HG03139 (cell line): ENCODE data around the gene HADHB.
"Not testable (repeated sequence)": the region's sequence is repeated elsewhere in the genome, so short reads cannot be mapped to it uniquely, and the experiment has no call there.

Source experiments
- ATAC-seq: cut with Tn5 transposase; IDR thresholded peaks from one replicate; pipeline ENCODE4 v1.9.1; 2021; ENCODE audit not compliant: unreplicated experiment

HADHB gene

DNA sequence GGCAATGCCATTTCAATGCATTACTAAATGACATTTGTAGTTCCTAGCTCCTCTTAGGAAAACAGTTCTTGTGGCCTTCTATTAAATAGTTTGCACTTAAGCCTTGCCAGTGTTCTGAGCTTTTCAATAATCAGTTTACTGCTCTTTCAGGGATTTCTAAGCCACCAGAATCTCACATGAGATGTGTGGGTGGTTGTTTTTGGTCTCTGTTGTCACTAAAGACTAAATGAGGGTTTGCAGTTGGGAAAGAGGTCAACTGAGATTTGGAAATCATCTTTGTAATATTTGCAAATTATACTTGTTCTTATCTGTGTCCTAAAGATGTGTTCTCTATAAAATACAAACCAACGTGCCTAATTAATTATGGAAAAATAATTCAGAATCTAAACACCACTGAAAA, 45.3 kb downstream of the HADHB start:
- ATAC-seq: no peak

GRCh38 chr2:26292646-26293045, 47.9 kb downstream of the HADHB start:
- ATAC-seq: no peak

DNA sequence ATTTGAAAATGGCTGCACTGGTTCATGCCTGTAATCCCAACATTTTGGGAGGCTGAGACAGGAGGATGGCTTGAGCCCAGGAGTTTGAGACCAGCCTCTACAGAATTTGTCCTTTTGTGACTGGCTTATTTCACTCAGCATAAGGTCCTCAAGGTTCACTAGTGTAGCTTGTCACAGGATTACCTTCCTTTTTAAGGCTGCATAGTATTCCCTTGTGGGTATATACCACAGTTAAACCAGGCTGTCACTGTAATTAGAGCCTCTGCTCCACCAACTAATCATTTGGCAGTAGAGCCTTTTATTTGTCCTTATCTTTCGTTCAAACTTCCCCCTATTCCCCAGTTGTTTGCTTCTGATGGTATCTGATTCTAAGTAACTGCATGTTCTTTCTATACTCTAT, 50.8 kb downstream of the HADHB start:
- no peak for ATAC-seq

DNA sequence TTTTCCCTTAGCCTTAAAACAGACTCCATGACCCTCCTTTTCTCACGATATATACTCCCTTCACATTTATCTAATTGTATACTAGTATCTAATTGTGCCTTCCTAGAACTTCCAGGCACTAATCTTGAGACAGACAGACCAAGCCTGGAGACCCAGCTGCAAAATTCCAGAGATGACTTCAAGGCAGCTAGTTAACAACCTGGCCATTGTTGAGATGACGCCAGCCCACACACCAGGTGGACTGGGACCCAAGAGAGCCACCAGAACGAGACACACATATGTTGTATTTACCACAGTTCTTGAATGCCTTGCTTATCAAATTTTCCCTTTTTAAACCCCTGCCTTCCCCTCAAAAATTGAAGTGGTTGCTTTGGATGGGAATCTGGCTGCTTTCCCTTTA, 52.3 kb downstream of the HADHB start:
- ATAC-seq: no peak

GRCh38 chr2:26298286-26298637, 53.5 kb downstream of the HADHB start:
- no peak for ATAC-seq

DNA sequence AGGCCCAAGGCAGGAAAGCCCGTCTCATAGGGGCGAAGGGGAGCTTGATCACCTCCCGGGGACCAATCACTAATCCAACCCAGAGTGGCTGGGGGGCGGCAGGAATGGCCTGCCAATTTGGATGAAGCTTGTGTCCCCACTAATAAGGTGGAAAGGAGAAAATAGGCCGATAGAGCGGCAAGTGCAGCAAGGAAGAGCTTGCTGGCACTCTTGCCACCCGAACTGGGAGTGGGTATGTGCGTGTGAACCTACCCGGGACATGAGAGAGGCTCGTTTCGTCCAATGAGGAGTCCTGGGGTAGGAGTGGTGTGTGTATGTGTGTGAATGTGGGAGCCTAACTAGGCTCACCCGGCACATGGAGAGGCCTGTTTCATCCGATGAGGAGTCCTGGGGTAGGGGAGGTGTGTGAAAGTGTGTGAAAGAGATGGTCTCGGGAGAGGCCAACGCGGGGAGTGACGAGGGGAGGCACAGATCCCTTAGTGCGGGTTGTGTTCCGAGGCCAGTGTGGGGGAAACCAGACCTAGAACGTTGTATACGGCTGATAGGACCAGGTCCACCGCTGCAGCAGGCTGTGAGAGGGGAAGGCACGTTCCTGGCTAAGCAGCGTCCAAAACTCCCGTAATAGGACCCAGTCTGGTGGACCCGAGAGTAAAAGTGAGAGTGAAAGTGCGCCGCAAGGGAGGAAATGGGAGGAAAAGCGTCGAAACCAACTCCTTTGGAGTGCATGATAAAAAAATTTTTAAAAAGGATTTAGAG, 54.1 kb downstream of the HADHB start:
- no peak for ATAC-seq

GRCh38 chr2:26299471-26300101, 54.8 kb downstream of the HADHB start:
- no peak for ATAC-seq

GRCh38 chr2:26300234-26300925, 55.6 kb downstream of the HADHB start:
- ATAC-seq: no peak

- ATAC-seq: no peak
Measured at GRCh38 chr2:26302846-26303245, 58.1 kb downstream of the HADHB start.

- ATAC-seq: not testable (repeated sequence)
Measured at GRCh38 chr2:26305094-26305493, 60.4 kb downstream of the HADHB start.

GRCh38 chr2:26305540-26305939, 60.8 kb downstream of the HADHB start:
- no peak for ATAC-seq

DNA sequence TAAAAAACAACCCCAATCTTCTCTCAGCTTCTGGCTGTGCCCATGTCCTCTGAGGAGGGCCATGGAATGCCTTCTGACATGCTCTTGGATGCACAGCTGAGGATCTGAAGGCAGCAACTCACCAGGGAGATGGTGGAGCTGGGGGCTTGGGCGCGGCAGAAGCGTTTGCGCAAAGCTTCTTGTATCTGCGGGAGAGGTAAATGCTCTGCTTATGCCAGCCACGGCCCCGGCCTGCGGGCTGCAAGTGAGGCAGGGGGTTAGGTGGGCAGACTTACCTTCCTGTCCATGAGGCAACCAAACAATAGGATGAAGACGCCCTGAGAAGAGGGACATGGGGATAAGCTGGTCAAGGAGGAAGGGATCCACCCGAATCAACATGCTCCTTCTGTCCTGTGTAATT, 65.2 kb downstream of the HADHB start:
- ATAC-seq: no peak

DNA sequence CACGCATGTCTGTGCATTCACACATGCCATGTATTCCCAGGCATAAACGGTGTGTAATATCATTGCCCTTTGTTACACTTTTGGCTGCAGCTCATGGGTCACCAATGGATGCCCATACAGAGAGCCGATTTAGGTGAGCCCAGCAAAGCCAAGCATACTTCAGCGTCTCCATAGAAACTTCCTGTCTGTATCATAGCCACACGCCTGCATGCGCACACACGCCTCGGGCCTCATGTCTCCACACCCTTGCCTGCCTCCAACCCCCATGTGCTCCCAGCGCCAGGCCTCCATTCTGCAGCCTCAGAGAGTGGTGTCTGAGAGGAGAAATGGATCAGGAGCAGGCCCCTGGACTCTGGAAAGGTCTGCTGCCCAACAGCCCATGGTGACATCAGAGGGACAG, 67.7 kb downstream of the HADHB start:
- ATAC-seq: no peak

DNA sequence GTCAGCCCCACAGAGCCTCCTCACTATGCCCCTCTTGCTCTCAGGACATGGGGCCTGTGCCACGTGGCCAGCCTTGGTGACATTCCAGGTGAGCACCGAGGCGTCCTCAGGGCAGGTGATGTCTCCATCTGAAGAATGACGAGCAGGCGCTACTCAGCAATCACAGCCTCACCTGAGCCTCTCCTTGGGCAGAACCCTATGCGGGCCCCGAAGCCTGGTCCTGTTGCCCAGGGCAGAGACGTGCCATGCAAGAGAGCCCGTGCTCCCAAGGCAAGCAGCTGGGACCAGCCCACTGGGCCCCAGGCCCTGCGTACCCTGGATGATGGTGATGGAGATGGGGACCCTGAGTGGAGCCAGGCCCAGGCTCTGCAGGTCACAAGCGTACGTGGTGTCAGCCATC, 68.7 kb downstream of the HADHB start:
- ATAC-seq: no peak

- ATAC-seq: no peak
Measured at GRCh38 chr2:26314243-26314642, 69.5 kb downstream of the HADHB start.

GRCh38 chr2:26316041-26316440, 71.3 kb downstream of the HADHB start:
- no peak for ATAC-seq

DNA sequence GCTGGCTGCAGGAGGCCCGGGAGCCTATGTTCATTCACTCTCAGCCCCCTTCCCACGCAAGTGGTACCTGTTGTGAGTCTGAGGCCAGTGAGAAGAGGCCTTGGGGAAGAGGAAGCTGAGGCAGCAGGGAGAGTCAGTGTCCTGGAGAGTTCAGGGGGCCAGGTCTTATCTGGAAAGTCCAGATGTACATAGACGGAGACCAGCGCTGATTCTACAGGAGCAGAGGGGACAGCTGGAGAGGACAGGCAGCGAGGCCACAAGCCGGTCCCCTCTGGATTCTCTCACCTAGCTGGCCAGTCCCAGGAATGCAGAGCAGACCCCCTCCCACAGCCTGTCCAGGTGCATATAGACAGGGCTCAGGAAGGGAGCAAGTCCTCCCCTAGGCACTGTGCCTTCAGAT, 72.1 kb downstream of the HADHB start:
- ATAC-seq: no peak

DNA sequence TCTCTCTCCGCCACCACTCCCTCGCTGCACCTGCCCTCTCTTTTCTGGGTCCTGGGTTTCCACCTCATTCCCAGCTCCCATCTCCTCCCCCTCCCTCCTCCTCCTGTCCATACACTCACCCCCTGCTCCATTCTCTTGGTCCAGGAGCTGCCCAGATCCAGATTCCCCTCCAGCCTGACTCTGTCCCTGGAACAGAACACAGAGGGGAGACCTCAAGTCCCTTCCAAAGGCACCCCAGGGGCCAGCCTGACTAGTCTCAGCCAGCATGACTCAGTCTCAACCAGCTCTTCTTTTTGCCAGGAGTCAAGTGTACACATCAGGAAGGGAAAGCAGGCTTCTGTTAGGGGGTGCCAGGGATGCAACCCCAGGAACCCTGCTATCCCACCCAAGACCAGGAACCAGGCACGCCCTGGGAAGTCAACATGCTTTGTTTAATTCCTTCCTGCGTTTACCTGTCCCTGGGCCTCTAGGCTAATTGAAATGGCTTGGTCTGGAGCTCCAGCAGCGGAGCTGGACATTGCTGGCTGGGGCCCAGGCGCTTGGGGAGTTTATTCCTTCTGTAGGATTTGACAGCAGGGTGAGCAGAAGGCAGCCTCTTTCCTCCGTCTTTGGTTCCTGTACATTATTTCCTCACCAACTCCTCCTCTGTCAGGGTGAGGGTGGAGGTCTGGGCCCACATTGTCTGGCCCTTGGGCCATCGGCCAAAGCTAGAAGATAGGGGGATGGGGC, 72.8 kb downstream of the HADHB start:
- no peak for ATAC-seq

GRCh38 chr2:26318950-26319349, 74.2 kb downstream of the HADHB start:
- ATAC-seq: no peak

- ATAC-seq: not testable (repeated sequence)
Measured at GRCh38 chr2:26324479-26324878, 79.7 kb downstream of the HADHB start.

DNA sequence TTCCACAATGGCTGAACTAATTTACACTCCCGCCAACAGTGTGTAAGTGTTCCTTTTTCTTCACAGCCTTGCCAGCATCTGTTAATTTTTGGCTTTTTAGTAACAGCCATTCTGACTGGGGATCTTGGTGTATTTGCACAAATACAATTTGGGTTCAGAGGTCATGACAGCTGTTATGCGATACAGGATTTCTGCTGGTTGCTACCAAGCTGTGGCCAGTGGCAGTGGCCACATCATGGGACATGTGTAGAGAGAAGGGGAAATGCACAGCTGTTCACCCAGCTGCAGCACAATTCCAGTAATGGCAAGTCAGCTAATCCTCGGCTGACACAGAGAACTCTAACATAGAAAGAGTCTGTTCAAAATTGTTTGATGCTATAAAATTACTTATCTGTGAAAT, 80.2 kb downstream of the HADHB start:
- ATAC-seq: no peak

- no peak for ATAC-seq
Measured at GRCh38 chr2:26325851-26326250, 81.1 kb downstream of the HADHB start.
